Measurements from ENCODE around the gene GSE1.
A peak's percentile ranks its signal among the peaks of the same experiment; 100 is the strongest.

Gene GSE1

GRCh38 chr16:85633888-85634287 lies 20.8 kb downstream of the GSE1 start:
- Histone ChIP-seq H3K36me3 (ENCODE audit: low read depth) (peaks cover 4% of the 10 kb centered on the region; the same call in 1 of the 2 replicates), H3K9me3 (ENCODE audit: severe bottlenecking) (peaks cover 8% of the 10 kb centered on the region), H3K27me3 (ENCODE audit: insufficient read depth, poor library complexity, severe bottlenecking) (no peaks in the 10 kb centered on the region)

GRCh38 chr16:85634747-85635544 lies 21.8 kb downstream of the GSE1 start:
- no peak for DNase-seq (ENCODE audit: low spot score)
- Histone ChIP-seq H3K27me3 (ENCODE audit: insufficient read depth, poor library complexity, severe bottlenecking) (no peaks in the 10 kb centered on the region), H3K9me3 (ENCODE audit: severe bottlenecking) (no peaks in the 10 kb centered on the region), H3K4me3 (ENCODE audit: severe bottlenecking) (no peak overlapping the region), H3K36me3 (ENCODE audit: low read depth) (no peaks in the 10 kb centered on the region), H3K4me1 (ENCODE audit: insufficient read depth, poor library complexity, severe bottlenecking) (peaks cover 13% of the 10 kb centered on the region), H3K27ac (ENCODE audit: poor library complexity, severe bottlenecking) (peak overlapping the region; percentile 33)
- no peak; the same call in 2 of the 3 replicates for ATAC-seq (ENCODE audit: low read depth)
- peak; percentile 25 for TF ChIP-seq CTCF (IDR thresholded peaks at IDR 0.05; ENCODE audit: poor library complexity, severe bottlenecking)

More at GRCh38 chr16:85633888-85634287, 20.8 kb downstream of the GSE1 start:
- H3K27ac ChIP-seq (ENCODE audit: poor library complexity, severe bottlenecking): no peak overlapping the region
- ATAC-seq (ENCODE audit: low read depth): no peak
- TF ChIP-seq CTCF (IDR thresholded peaks at IDR 0.05; ENCODE audit: poor library complexity, severe bottlenecking): no peak
- no peak overlapping the region for H3K4me3 ChIP-seq (ENCODE audit: severe bottlenecking)
- no peak for DNase-seq (ENCODE audit: low spot score)
- H3K4me1 ChIP-seq (ENCODE audit: insufficient read depth, poor library complexity, severe bottlenecking): peaks cover 13% of the 10 kb centered on the region

- Histone ChIP-seq H3K27me3 (ENCODE audit: insufficient read depth, poor library complexity, severe bottlenecking) (no peaks in the 10 kb centered on the region), H3K9me3 (ENCODE audit: severe bottlenecking) (no peaks in the 10 kb centered on the region), H3K27ac (ENCODE audit: poor library complexity, severe bottlenecking) (peak overlapping the region; percentile 33), H3K4me3 (ENCODE audit: severe bottlenecking) (no peak overlapping the region), H3K36me3 (ENCODE audit: low read depth) (no peaks in the 10 kb centered on the region), H3K4me1 (ENCODE audit: insufficient read depth, poor library complexity, severe bottlenecking) (peaks cover 13% of the 10 kb centered on the region)
- TF ChIP-seq CTCF (IDR thresholded peaks at IDR 0.05; ENCODE audit: poor library complexity, severe bottlenecking): no peak
- ATAC-seq (ENCODE audit: low read depth): peak; percentile 81
- no peak for DNase-seq (ENCODE audit: low spot score)
Measured at GRCh38 chr16:85635545-85636140, 22.5 kb downstream of the GSE1 start.

GRCh38 chr16:85636234-85636812 lies 23.2 kb downstream of the GSE1 start:
- Histone ChIP-seq H3K27ac (ENCODE audit: poor library complexity, severe bottlenecking) (no peak overlapping the region), H3K36me3 (ENCODE audit: low read depth) (no peaks in the 10 kb centered on the region), H3K4me1 (ENCODE audit: insufficient read depth, poor library complexity, severe bottlenecking) (peaks cover 13% of the 10 kb centered on the region), H3K9me3 (ENCODE audit: severe bottlenecking) (no peaks in the 10 kb centered on the region), H3K27me3 (ENCODE audit: insufficient read depth, poor library complexity, severe bottlenecking) (no peaks in the 10 kb centered on the region), H3K4me3 (ENCODE audit: severe bottlenecking) (no peak overlapping the region)
- DNase-seq (ENCODE audit: low spot score) (no peak), ATAC-seq (ENCODE audit: low read depth) (no peak)
- TF ChIP-seq CTCF (IDR thresholded peaks at IDR 0.05; ENCODE audit: poor library complexity, severe bottlenecking): no peak

Measured in RWPE2 (cell line).